GM12865 (cell line): ENCODE data around the gene MCCC1.

ENCODE experiments used
- DNase-seq: peaks from one replicate; pipeline ENCODE4 v3.0.0; 2010; ENCODE audit warnings: low read depth
- H3K4me3 ChIP-seq: 2 replicates; pipeline ENCODE4 v1.5.1; 2011; ENCODE audit warnings: mild to moderate bottlenecking, low read depth, low read length, control low read depth
- CTCF ChIP-seq: IDR thresholded peaks from 2 replicates; pipeline ENCODE4 v1.5.1; 2011; ENCODE audit warnings: low read length, control low read depth, low read depth, inconsistent platforms; ENCODE audit not compliant: insufficient read depth; ENCODE audit errors: missing control alignments

MCCC1 gene

GRCh38 chr3:183131186-183131725 is 32.0 kb upstream of the MCCC1 start:
- TF ChIP-seq CTCF, result no peak
- no peak for DNase-seq
- no peak overlapping the region for H3K4me3 ChIP-seq

GRCh38 chr3:183129243-183129642 is 29.9 kb upstream of the MCCC1 start:
- TF ChIP-seq CTCF, result no peak
- DNase-seq, result no peak
- no peak overlapping the region for H3K4me3 ChIP-seq

GRCh38 chr3:183128709-183129108 is 29.4 kb upstream of the MCCC1 start:
- H3K4me3 ChIP-seq, result no peak overlapping the region
- TF ChIP-seq CTCF, result no peak
- DNase-seq, result no peak

GRCh38 chr3:183123891-183124290 is 24.6 kb upstream of the MCCC1 start:
- no peak for TF ChIP-seq CTCF
- H3K4me3 ChIP-seq, result no peak overlapping the region
- DNase-seq, result no peak

- no peak overlapping the region for H3K4me3 ChIP-seq
- TF ChIP-seq CTCF, result peak; percentile 70
- DNase-seq, result peak; percentile 55
These were observed 23.1 kb upstream of the MCCC1 start for GRCh38 chr3:183122257-183122932.

- TF ChIP-seq CTCF, result no peak
- H3K4me3 ChIP-seq, result no peak overlapping the region
- no peak for DNase-seq
These were observed 21.4 kb upstream of the MCCC1 start for GRCh38 chr3:183120538-183121215.
